ENCODE results near the gene ARPC5L. TPM values are rescaled to one million over a fixed set of nuclear protein-coding genes. Genes with fewer than 3 reads are reported as not detected.

The ARPC5L gene
- total and polyA plus RNA-seq, 2 of the 13 experiments (the other 11 are each of a cell fraction or from before 2014, with no cell fraction given) = 29.9 to 33.8 TPM

DNA sequence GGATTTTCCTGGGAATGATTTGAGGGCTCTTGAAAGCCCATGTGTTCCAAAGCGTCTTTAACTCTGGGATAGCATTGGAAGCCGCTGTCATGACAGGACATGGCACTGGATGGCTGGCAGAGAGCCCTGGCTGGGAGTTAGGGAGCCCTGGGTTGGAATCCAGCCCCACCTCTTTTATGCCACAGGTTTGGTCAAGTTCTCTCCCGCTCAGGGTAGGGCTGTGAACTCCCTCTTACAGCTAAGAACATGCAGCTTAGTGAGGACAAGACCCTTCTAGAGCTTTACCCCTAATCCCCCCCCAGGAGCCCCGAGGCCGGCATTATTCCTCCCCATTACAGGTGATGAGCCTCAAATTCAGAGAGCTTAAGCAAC lies 47.8 kb upstream of the ARPC5L start:
- Histone ChIP-seq H3K36me3 (replicated peaks in 1 of 2; ENCODE audit: control insufficient read depth in 1 of 2, insufficient read depth in 2 of 2, low read length in 2 of 2) (no peaks in the 10 kb centered on the region), H3K4me2 (ENCODE audit: low read depth, low read length) (no peak overlapping the region), H3K9ac (ENCODE audit: insufficient read depth, low read depth, low read length) (no peak overlapping the region), H2AFZ (ENCODE audit: low read length) (no peak overlapping the region), H3K4me1 (ENCODE audit: insufficient read depth, low read length) (peaks cover 63% of the 10 kb centered on the region), H3K79me2 (ENCODE audit: insufficient read depth, low read length) (no peaks in the 10 kb centered on the region), H3K4me3 (replicated peaks in 1 of 3; ENCODE audit: insufficient read depth in 1 of 3, low read depth in 2 of 3, low read length in 3 of 3) (no peak overlapping the region), H3K9me3 (ENCODE audit: low read length) (no peaks in the 10 kb centered on the region), H3K27ac (ENCODE audit: extremely low read length, insufficient read depth, low read length) (no peak overlapping the region), H4K20me1 (ENCODE audit: insufficient read depth, low read length) (no peaks in the 10 kb centered on the region), H3K27me3 (ENCODE audit: control insufficient read depth in 1 of 2, insufficient read depth in 2 of 2, low read length in 2 of 2) (no peaks in the 10 kb centered on the region)
- in situ Hi-C loops (cut with HindIII; ENCODE audit: extremely low pct_ligation_motif_present, low pct_unique_long_range_greater_than_20kb) (no loop called here), intact Hi-C loops (cut with micrococcal nuclease; ENCODE audit: unreplicated experiment) (no loop called here)
- FAIRE-seq = no peak
- ATAC-seq = no peak
- no peak for DNase-seq (ENCODE audit: low spot score)
- WGBS (ENCODE audit: low lambda C conversion rate) = 67% methylated on average over 4 of the region's 5 CpGs
- CTCF ChIA-PET (ENCODE audit: low intra/inter-chr PET ratio, low total read pairs) = no interaction called here
- no TSS peak for BruUV-seq (replicated peaks)
- TF ChIP-seq, protein P1, sequence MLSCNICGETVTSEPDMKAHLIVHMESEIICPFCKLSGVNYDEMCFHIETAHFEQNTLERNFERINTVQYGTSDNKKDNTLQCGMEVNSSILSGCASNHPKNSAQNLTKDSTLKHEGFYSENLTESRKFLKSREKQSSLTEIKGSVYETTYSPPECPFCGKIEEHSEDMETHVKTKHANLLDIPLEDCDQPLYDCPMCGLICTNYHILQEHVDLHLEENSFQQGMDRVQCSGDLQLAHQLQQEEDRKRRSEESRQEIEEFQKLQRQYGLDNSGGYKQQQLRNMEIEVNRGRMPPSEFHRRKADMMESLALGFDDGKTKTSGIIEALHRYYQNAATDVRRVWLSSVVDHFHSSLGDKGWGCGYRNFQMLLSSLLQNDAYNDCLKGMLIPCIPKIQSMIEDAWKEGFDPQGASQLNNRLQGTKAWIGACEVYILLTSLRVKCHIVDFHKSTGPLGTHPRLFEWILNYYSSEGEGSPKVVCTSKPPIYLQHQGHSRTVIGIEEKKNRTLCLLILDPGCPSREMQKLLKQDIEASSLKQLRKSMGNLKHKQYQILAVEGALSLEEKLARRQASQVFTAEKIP (CRISPR knock-in tag; IDR thresholded peaks at IDR 0.05; ENCODE audit: borderline replicate concordance) = no peak
- no peak for TF ChIP-seq KLF15 (CRISPR knock-in tag; IDR thresholded peaks at IDR 0.05; ENCODE audit: borderline replicate concordance)
- TF ChIP-seq HMG20A (CRISPR knock-in tag; IDR thresholded peaks at IDR 0.05; ENCODE audit: borderline replicate concordance) = no peak
- TF ChIP-seq, protein P2, sequence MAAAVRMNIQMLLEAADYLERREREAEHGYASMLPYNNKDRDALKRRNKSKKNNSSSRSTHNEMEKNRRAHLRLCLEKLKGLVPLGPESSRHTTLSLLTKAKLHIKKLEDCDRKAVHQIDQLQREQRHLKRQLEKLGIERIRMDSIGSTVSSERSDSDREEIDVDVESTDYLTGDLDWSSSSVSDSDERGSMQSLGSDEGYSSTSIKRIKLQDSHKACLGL (CRISPR knock-in tag; IDR thresholded peaks at IDR 0.05) = no peak
- TF ChIP-seq ZMYM2 (CRISPR knock-in tag; IDR thresholded peaks at IDR 0.05) = no peak
- TF ChIP-seq ZNF138 (CRISPR knock-in tag; IDR thresholded peaks at IDR 0.05; ENCODE audit: low read depth) = no peak
- TF ChIP-seq MBNL3 (CRISPR knock-in tag; conservative IDR thresholded peaks at IDR 0.05) = no peak
- no peak for TF ChIP-seq ZNF629 (CRISPR knock-in tag; conservative IDR thresholded peaks at IDR 0.05)
- no peak for TF ChIP-seq ZBTB7A (CRISPR knock-in tag; IDR thresholded peaks at IDR 0.05)
- no peak for TF ChIP-seq PAX8 (CRISPR knock-in tag; IDR thresholded peaks at IDR 0.05; ENCODE audit: borderline replicate concordance)
- TF ChIP-seq ZC3H13 (CRISPR knock-in tag; IDR thresholded peaks at IDR 0.05) = no peak
- TF ChIP-seq EZH2 (conservative IDR thresholded peaks at IDR 0.05; ENCODE audit: low read depth, low read length) = no peak
- no peak for TF ChIP-seq RXRB (CRISPR knock-in tag; IDR thresholded peaks at IDR 0.05; ENCODE audit: borderline replicate concordance)
- TF ChIP-seq PAF1 (CRISPR knock-in tag; IDR thresholded peaks at IDR 0.05) = no peak
- no peak for TF ChIP-seq ZNF678 (CRISPR knock-in tag; IDR thresholded peaks at IDR 0.05)
- TF ChIP-seq ZNF530 (CRISPR knock-in tag; IDR thresholded peaks at IDR 0.05; ENCODE audit: low read depth) = no peak
- POLR2A ChIA-PET = no interaction called here
